ENCODE measurements around the gene STRA6. TPM values are rescaled to one million over a fixed set of nuclear protein-coding genes. Genes with fewer than 3 reads are reported as not detected.

STRA6 gene
- total RNA-seq, 3 donors from 2014 or later (not counting 1 experiment from before 2014, with no cell fraction given): not detected

DNA sequence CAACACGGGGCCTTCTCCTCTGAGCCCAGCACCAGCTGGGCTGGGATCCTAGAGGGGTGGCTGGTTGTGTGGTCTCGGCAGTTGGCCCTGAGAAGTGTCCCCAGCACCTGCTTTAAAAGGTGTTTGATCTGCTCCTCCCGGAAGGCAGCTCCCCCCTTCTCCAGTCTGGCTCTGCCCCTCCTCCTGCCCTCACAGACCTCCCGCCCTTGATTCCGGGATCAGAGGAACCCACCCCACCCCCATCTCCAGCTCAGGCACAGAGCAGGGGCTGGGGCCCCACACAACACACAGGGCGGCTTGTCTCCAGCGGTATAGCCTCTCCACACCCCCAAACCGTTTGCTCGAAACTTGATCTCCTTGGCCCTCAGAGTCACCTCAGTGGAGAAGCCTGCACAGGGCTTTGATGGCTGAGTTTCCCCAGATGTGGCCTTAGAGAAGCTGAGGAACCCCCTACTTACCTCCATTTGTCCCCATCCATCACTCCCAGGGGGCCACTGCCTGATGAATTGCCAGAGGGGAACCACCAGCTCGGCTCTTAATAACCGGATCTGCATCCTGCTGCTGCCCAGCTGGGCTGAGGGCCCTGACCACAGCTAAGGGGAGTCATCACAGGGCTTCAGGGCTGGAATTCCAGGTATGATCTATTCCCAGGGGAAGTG is 6.4 kb upstream of the STRA6 start:
- intact Hi-C loops (cut with micrococcal nuclease): no loop called here
- Histone ChIP-seq H3K27ac (ENCODE audit: low read length) (no peak overlapping the region), H3K9me3 (ENCODE audit: control insufficient read depth, insufficient read depth, low read length) (no peaks in the 10 kb centered on the region), H3K4me3 (ENCODE audit: low read length) (no peak overlapping the region), H3K4me1 (ENCODE audit: control insufficient read depth, insufficient read depth, low read length) (no peaks in the 10 kb centered on the region), H3K27me3 (ENCODE audit: control insufficient read depth, insufficient read depth, low read length) (no peaks in the 10 kb centered on the region), H3K36me3 (ENCODE audit: control insufficient read depth, insufficient read depth, low read length) (no peaks in the 10 kb centered on the region)
- no peaks in the 10 kb centered on the region for H3K36me3 Mint-ChIP-seq
- ATAC-seq (no peak), DNase-seq (no peak)
- peaks cover 0 to 6% of the 10 kb centered on the region in 2 donors for H3K4me1 Mint-ChIP-seq
- peaks cover 2 to 7% of the 10 kb centered on the region in 2 donors for H3K27me3 Mint-ChIP-seq (ENCODE audit: low read depth in 2 of 2)
- no peaks in the 10 kb centered on the region for H3K9me3 Mint-ChIP-seq
- H3K4me3 Mint-ChIP-seq: no peak overlapping the region
- WGBS (ENCODE audit: insufficient coverage): 77% methylated on average over 11 of the region's 11 CpGs
- TF ChIP-seq, protein P1, sequence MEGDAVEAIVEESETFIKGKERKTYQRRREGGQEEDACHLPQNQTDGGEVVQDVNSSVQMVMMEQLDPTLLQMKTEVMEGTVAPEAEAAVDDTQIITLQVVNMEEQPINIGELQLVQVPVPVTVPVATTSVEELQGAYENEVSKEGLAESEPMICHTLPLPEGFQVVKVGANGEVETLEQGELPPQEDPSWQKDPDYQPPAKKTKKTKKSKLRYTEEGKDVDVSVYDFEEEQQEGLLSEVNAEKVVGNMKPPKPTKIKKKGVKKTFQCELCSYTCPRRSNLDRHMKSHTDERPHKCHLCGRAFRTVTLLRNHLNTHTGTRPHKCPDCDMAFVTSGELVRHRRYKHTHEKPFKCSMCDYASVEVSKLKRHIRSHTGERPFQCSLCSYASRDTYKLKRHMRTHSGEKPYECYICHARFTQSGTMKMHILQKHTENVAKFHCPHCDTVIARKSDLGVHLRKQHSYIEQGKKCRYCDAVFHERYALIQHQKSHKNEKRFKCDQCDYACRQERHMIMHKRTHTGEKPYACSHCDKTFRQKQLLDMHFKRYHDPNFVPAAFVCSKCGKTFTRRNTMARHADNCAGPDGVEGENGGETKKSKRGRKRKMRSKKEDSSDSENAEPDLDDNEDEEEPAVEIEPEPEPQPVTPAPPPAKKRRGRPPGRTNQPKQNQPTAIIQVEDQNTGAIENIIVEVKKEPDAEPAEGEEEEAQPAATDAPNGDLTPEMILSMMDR (IDR thresholded peaks at IDR 0.05): no peak
- no peak overlapping the region for H3K27ac Mint-ChIP-seq

DNA sequence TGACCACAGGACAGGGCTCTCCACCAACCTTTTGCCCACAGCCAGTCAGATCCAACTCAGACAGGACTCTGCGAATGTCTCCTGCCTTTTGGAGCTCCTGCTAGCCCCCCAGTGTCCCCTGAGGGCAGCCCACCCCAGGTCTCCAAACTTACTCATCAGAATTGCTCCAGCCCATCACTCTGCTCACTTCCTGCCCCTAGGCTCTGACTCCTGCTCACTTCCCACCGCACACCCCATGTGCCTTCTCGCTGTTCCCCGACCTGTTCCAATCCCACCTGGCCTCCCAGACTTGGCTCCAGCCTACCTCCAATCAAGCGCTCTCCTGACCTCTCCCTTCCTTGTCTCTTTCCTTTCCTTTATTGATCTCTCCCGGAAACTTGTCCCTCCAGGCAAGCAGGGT is 5.9 kb upstream of the STRA6 start:
- H3K4me1 Mint-ChIP-seq: peaks cover 0 to 6% of the 10 kb centered on the region in 2 donors
- WGBS (ENCODE audit: insufficient coverage): 84% methylated on average over 6 of the region's 6 CpGs

DNA sequence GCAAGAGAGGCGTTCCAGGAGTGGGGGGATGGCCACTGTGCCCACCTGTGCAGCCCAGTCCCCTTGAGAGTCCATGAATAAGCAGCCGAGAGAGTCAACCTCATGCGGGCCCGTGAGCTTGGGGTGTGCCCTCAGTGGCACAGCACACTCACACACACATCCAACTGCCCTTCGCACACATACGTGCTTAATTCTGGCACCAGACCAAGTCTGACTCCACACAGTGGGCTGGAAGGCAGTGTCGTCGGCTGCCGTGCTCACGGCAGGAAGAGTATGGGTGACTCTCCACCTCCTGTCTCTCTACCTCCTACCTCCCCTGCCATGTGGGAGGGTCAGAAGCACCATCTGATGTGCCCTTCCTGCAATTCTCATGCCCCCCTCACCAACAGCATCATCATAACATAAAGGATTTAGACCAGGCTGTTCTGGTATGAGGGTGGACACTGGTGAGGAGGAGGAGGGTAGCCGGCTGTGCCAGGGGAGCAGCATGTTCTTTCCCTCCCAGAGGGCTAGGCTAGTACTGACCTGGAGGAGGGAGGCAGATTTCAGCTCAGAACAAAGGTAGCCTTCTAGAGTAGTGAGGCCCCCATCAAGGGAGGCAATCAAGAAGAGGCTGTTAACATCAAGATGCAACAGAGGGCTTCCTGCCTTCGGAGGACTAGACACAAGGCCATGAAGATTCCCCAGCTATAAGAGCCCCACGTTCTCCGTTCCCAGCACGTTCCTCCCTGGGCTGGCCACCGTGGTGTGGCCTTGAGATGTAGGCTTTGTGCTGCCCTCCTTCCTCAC is 5.3 kb upstream of the STRA6 start:
- intact Hi-C loops (cut with micrococcal nuclease): no loop called here
- TF ChIP-seq, protein P1 (IDR thresholded peaks at IDR 0.05): no peak
- peaks cover 2 to 7% of the 10 kb centered on the region in 2 donors for H3K27me3 Mint-ChIP-seq (ENCODE audit: low read depth in 2 of 2)
- H3K4me1 Mint-ChIP-seq: peaks cover 0 to 6% of the 10 kb centered on the region in 2 donors
- H3K4me3 Mint-ChIP-seq: no peak overlapping the region
- no peaks in the 10 kb centered on the region for H3K36me3 Mint-ChIP-seq
- no peaks in the 10 kb centered on the region for H3K9me3 ChIP-seq (ENCODE audit: control insufficient read depth, insufficient read depth, low read length)
- DNase-seq (no peak), ATAC-seq (no peak)
- 72% methylated on average over 16 of the region's 16 CpGs for WGBS (ENCODE audit: insufficient coverage)
- no peaks in the 10 kb centered on the region for H3K4me1 ChIP-seq (ENCODE audit: control insufficient read depth, insufficient read depth, low read length)
- H3K27ac Mint-ChIP-seq: no peak overlapping the region
- H3K36me3 ChIP-seq (ENCODE audit: control insufficient read depth, insufficient read depth, low read length): no peaks in the 10 kb centered on the region
- no peak overlapping the region for H3K27ac ChIP-seq (ENCODE audit: low read length)
- H3K4me3 ChIP-seq (ENCODE audit: low read length): no peak overlapping the region
- no peaks in the 10 kb centered on the region for H3K27me3 ChIP-seq (ENCODE audit: control insufficient read depth, insufficient read depth, low read length)
- H3K9me3 Mint-ChIP-seq: no peaks in the 10 kb centered on the region

More for the DNA sequence above, 5.9 kb upstream of the STRA6 start:
- no peak overlapping the region for H3K27ac Mint-ChIP-seq
- Histone ChIP-seq H3K4me1 (ENCODE audit: control insufficient read depth, insufficient read depth, low read length) (no peaks in the 10 kb centered on the region), H3K4me3 (ENCODE audit: low read length) (no peak overlapping the region), H3K27me3 (ENCODE audit: control insufficient read depth, insufficient read depth, low read length) (no peaks in the 10 kb centered on the region), H3K27ac (ENCODE audit: low read length) (no peak overlapping the region), H3K36me3 (ENCODE audit: control insufficient read depth, insufficient read depth, low read length) (no peaks in the 10 kb centered on the region), H3K9me3 (ENCODE audit: control insufficient read depth, insufficient read depth, low read length) (no peaks in the 10 kb centered on the region)
- H3K27me3 Mint-ChIP-seq (ENCODE audit: low read depth in 2 of 2): peaks cover 2 to 7% of the 10 kb centered on the region in 2 donors
- H3K4me3 Mint-ChIP-seq: no peak overlapping the region
- intact Hi-C loops (cut with micrococcal nuclease): no loop called here
- no peaks in the 10 kb centered on the region for H3K9me3 Mint-ChIP-seq
- no peaks in the 10 kb centered on the region for H3K36me3 Mint-ChIP-seq
- TF ChIP-seq, protein P1 (IDR thresholded peaks at IDR 0.05): no peak
- ATAC-seq (no peak), DNase-seq (no peak)
